ENCODE measurements around the gene PPARD.

DNA sequence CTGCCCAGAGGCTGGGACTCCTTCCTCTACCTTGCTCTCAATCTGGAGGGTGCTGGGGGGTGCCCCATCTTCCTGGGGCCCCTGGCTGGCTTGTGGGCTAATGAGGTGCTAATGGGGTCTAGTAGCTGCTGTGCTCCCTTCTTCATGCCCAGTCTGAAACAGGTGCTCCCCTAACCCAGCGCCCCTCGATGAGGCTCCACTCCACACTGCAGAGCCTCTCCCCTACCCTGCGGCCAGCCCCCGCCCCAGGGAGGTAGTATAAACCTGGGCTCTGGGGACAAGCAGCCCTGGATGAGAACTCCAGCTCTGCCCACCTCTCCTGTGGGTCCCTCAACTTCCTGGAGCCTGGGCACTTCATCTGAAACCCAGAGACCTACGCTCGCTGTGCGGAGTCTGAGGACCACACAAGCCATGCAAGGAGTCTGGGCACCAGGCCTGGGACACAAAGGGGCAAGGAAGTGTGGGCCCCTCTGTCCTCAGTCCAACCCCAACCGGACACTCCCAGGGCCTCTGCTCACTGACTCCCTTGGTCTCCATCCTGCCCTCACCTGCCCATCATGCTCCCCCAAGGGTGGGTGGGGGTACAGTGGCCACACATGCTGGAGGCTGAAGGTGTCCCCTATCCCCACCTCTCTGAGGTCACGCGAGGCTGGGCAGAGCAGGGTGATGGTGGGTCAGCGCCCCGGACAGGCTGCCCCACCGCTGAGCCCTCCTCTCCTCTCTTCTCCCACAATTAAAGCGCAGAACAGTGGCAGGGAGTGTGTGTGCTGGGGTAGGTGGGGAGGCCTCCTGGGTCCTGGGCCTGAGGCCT lies 132.0 kb downstream of the PPARD start:
- TF ChIP-seq EP300 (IDR thresholded peaks at IDR 0.05) = no peak
- no peak for TF ChIP-seq POLR2AphosphoS5 (IDR thresholded peaks at IDR 0.05)
